HG03097 (cell line): Measurements from ENCODE around the gene ATF6B.
"Not testable (repeated sequence)": the region's sequence is repeated elsewhere in the genome, so short reads cannot be mapped to it uniquely, and the experiment has no call there.

Source experiments
- ATAC-seq: cut with Tn5 transposase; IDR thresholded peaks from one replicate; pipeline ENCODE4 v1.9.1; 2021; ENCODE audit not compliant: unreplicated experiment, low FRiP score

ATF6B gene

GRCh38 chr6:32154514-32155161, 26.6 kb upstream of the ATF6B start:
- ATAC-seq, result no peak

- no peak for ATAC-seq
Observed at GRCh38 chr6:32153564-32154513, 25.8 kb upstream of the ATF6B start, which contains the start of gene PPT2. PPT2 (plus strand) TSS chr6:32154141; CDS start chr6:32154595, 454 bp downstream.

GRCh38 chr6:32152769-32153563, 24.9 kb upstream of the ATF6B start:
- ATAC-seq, result no peak

GRCh38 chr6:32151863-32152768, 24.1 kb upstream of the ATF6B start, which contains the start of gene PRRT1:
PRRT1 (minus strand) TSS chr6:32151939; CDS start chr6:32151827, 112 bp downstream.
- no peak for ATAC-seq

GRCh38 chr6:32151181-32151862, 23.3 kb upstream of the ATF6B start:
- ATAC-seq, result no peak

- ATAC-seq, result no peak
Observed at GRCh38 chr6:32149932-32150870, 22.2 kb upstream of the ATF6B start.

GRCh38 chr6:32149092-32149755, 21.2 kb upstream of the ATF6B start:
- no peak for ATAC-seq

- ATAC-seq, result no peak
Observed at GRCh38 chr6:32148289-32149091, 20.4 kb upstream of the ATF6B start.

GRCh38 chr6:32147401-32148132, 19.5 kb upstream of the ATF6B start:
- no peak for ATAC-seq

GRCh38 chr6:32146687-32147086, 18.6 kb upstream of the ATF6B start:
- no peak for ATAC-seq

- ATAC-seq, result no peak
Observed at GRCh38 chr6:32146287-32146686, 18.2 kb upstream of the ATF6B start.

GRCh38 chr6:32144238-32144637, 16.2 kb upstream of the ATF6B start:
- not testable (repeated sequence) for ATAC-seq

- no peak for ATAC-seq
Observed at GRCh38 chr6:32140420-32141046, 12.5 kb upstream of the ATF6B start.

GRCh38 chr6:32139590-32139989, 11.5 kb upstream of the ATF6B start:
- ATAC-seq, result no peak

GRCh38 chr6:32137454-32137853, 9.4 kb upstream of the ATF6B start:
- ATAC-seq, result no peak

GRCh38 chr6:32133786-32134185, 5.7 kb upstream of the ATF6B start:
- no peak for ATAC-seq
